Suppressor macrophage treated with lipopolysaccharide for 4 hours (primary cell): ENCODE measurements around the gene MYO7A.

Source experiments
- DNase-seq: peaks from one replicate; pipeline ENCODE4 v3.0.0-alpha.2; 2020

MYO7A gene

DNA sequence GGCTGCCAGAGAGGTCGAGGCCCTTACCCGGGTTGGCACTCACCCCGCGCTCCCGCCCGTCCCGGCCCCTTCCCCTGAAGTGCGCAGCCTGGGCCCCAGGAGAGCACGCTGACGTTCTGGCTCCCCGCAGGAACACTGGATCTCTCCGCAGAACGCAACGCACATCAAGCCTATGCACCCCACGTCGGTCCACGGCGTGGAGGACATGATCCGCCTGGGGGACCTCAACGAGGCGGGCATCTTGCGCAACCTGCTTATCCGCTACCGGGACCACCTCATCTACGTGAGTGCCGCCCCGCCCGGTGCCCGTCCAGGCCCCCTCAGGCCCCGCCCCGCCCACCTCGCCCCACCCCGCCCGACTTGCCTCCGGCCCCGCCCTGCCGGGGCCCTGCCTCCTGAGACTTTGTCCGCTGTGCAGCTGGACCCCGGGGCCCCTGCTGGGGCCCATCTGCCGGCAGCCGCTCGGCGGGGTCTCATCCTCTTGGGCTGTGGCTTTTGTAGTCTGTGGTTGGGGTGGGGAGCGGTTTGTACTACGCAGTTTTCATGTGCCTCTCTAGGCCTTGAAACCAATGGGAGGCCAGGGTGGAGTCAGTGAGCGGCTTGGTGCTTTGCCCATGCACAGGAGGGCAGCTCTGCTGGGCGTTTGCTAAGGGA is 19.7 kb downstream of the MYO7A start:
- no peak for DNase-seq

- DNase-seq, result no peak
Measured at GRCh38 chr11:77148963-77149715, 21.1 kb downstream of the MYO7A start.

GRCh38 chr11:77149716-77150392 is 21.8 kb downstream of the MYO7A start:
- DNase-seq, result no peak

GRCh38 chr11:77150836-77151235 is 22.8 kb downstream of the MYO7A start:
- no peak for DNase-seq

DNA sequence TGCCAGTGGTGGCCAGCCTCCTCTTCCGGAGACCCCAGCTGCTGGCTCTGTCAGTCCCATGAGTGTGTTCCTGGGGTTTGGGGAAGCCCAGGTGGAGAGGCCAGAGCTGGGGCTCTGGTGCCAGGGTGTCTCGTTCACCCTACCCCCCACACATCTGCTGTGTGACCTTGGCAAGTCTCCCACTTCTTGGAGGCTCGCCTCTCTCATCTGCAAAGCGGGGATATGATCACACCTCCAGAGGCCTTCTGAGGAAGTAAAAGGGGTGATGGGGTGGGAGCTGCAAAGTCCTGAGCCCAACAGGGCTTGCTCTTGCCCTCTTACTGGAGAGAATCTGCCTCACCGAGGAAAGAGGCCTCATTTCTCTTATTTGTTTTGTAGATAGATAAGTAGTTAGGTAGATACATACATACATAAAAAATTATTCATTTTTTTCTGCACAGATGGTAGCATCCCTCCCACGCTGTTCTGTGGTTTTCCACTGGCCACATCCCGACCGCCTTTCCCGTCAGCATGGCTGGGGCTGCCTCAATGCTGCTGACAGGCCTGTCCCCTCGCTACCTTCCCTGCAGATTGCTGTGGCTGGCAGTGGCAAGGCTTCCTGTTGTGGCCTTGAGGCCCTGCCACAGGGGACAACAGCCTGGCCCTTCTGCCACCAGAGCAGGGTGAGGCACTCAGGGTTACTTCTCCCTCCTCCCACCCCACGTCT is 23.9 kb downstream of the MYO7A start:
- peak; percentile 34 for DNase-seq

GRCh38 chr11:77152846-77153245 is 24.8 kb downstream of the MYO7A start:
- DNase-seq, result no peak

GRCh38 chr11:77153276-77154185 is 25.5 kb downstream of the MYO7A start:
- DNase-seq, result no peak

GRCh38 chr11:77154381-77155081 is 26.5 kb downstream of the MYO7A start:
- no peak for DNase-seq

DNA sequence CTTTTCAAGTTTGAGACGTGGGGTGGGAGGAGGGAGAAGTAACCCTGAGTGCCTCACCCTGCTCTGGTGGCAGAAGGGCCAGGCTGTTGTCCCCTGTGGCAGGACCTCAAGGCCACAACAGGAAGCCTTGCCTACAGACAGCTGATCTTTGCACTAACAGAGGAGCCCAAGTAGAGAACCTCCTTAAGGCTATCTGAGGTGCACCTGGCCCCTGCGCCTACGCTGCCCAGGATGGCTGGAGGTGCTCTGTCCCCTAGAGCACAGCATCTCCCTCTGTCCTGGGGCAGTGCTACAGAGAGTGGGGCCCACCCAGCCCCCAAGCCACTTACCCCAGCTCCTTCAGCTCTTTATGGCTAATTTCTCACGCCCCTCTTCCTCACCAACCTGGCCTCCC is 27.0 kb downstream of the MYO7A start:
- no peak for DNase-seq

- DNase-seq, result no peak
Measured at GRCh38 chr11:77155556-77156130, 27.6 kb downstream of the MYO7A start.

DNA sequence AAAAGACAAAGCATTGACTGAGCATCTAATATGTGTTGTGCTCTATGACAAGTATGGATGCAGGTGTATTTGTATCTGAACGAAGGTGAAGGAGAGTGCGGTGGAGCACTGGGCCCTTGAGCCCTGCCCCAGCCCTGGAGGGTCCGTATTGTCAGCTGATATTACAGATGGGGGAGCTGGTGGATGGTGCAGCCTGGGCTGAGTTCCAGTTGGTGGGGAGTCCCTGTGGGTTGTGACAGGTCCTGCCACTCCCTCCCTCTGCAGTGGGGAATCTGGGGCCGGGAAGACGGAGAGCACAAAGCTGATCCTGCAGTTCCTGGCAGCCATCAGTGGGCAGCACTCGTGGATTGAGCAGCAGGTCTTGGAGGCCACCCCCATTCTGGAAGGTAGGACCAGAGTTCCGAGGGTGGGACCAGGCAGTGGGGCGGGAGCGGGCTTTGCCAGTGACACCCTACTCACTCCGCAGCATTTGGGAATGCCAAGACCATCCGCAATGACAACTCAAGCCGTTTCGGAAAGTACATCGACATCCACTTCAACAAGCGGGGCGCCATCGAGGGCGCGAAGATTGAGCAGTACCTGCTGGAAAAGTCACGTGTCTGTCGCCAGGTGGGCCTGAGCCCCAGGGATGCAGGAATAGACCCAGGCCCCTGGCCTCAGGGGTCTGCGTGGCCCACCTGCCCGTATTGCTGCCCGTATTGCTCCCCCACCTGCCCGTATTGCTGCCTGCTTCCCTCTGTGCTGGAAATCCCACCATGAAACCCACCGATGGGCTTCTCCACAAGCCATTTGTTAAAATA is 28.6 kb downstream of the MYO7A start:
- DNase-seq, result no peak

DNA sequence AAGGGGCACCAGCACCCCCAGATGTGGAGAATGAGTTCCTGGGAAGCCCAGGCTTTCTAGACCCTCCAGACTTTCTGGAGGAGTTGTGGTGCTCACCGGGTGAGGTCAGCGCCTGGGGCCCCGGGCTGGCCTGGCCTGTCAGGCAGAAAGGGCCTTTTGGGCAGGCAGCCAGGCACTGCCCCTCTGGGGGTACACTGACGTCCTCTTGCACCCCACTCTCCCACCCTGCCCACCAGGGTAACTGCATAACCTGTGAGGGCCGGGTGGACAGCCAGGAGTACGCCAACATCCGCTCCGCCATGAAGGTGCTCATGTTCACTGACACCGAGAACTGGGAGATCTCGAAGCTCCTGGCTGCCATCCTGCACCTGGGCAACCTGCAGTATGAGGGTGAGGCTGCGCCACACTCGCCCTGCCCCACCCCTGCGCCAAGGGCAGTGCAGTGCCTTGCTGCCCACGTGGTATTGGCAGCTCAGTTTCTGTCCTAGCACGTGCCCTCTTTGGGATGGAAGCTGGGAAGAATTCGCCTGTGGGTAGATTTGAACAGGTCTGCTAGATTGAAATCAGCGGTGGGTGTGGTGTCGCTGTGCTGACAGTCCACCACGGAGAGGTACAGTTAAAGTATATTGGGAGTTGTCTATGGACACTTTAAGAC is 30.1 kb downstream of the MYO7A start:
- DNase-seq, result no peak

DNA sequence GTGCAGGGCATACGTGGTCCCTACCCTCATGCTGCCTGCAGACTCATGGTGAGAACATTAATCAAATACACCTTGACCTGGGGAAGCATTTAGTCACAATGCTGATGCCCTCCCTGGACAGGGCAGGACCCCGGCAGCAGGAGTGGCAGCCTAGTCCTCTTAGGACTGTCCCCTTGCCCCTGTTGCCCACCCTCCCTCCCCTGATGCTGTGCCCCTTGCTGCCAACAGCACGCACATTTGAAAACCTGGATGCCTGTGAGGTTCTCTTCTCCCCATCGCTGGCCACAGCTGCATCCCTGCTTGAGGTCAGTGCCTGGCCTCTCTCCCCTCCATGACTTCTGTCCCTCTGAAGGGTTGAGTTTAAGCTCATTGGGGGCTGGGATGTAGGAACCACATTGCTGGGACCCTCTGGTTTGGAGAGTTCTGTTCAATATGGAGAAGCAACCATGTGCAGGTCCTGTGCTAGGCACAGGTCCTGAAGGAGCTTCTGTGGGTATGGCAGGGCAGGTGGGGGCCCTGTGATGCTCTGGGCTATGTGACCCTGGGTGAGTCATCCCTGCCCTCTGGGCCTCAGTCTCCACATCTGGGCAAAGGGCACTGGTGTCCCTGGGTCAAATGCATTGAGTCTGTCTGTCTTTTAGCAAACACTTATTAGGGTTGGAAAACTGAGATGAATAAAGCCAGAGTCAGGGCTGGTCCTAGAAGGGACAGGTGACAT is 31.3 kb downstream of the MYO7A start:
- no peak for DNase-seq

DNA sequence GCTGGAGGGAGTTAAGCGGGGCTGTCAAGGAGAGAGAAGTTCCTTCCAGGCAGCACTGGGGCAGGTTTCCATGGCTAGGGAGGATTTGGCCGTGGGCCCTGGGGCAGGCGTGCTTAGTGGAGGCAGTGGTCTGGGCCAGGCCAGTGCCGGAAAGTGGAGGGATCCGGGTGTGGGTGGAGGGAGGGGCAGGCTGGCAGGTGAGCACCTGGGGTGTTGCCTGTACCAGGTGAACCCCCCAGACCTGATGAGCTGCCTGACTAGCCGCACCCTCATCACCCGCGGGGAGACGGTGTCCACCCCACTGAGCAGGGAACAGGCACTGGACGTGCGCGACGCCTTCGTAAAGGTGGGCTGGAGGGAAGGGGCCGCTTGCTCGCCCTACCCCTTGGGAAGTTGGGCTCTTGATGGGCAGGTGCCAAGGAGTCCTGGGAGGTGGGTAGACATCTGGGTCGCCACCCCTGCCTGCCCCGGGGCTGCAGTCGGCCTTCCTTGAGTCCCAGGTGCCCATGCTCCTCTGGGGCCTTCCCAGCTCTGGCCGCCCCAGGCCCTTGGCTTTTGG is 32.0 kb downstream of the MYO7A start:
- no peak for DNase-seq

DNA sequence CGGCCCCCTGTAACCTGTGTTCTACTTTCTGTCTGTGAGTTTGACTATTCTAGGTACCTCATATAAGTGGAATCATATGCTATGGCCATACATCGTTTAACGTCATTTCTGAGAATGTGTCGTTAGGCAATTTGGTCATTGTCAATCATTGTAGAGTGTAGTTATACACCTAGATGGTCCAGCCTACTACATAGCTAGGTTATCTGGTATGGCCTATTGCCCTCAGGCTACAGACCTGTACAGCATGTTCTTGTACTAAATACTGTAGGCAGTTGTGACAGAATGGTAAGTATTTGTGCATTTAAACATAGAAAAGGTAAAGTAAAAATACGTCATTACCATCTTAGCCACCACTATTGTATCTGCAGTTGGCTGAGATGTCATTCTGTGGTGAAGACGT is 35.2 kb downstream of the MYO7A start:
- no peak for DNase-seq

DNA sequence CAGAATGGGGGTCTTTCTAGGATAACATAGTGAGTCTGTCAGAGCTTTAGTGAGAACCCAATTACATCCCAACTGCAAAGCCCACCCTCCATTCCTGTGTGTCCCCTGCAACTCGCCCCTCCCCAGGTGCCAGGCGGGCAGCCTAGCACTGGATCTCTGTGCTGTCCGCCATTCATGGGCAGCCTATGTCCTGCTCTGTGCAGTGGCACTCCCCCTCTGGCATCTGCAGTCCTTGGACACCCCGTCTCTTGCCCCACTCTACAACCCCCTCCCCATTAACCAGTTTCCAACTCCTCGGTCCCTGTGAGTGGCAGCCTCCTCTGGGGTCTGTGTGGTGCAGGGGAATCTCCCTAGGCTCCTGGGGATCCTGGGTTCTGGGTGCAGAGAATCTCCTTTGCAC is 37.0 kb downstream of the MYO7A start:
- no peak for DNase-seq

GRCh38 chr11:77166021-77166420 is 38.0 kb downstream of the MYO7A start:
- no peak for DNase-seq

DNA sequence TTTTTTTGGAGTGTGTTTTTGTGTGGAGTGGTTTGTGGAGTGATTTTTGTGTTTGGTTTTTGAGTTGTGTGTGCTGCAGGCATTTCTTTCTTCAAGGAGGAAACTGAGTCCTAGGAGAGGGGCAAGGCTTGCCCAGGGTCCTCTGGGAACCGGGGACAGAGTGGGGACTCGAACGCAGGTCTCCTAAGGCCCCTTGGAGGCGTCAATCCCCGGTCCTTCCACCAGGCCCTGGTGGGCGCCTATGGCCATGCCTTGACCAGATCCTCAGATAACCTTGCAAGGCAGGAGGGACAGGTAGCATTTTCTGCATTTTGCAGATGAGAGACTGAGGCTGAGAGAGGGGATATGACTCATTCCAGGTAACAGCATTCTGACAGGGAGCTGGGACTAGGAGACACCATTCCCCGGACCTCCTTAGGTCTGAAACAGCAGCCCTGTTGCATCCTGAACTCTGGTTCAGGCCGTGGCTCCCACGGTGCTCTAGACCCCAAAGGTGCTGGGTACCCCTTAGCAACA is 39.1 kb downstream of the MYO7A start:
- no peak for DNase-seq

GRCh38 chr11:77167791-77168190 is 39.7 kb downstream of the MYO7A start:
- no peak for DNase-seq
